ENCODE results near the gene ESF1. TPM values are rescaled to one million over a fixed set of nuclear protein-coding genes. Genes with fewer than 3 reads are reported as not detected.

Gene ESF1
- total RNA-seq, 4 donors from 2014 or later, result 3.1 to 18.0 (median 13.2) TPM

DNA sequence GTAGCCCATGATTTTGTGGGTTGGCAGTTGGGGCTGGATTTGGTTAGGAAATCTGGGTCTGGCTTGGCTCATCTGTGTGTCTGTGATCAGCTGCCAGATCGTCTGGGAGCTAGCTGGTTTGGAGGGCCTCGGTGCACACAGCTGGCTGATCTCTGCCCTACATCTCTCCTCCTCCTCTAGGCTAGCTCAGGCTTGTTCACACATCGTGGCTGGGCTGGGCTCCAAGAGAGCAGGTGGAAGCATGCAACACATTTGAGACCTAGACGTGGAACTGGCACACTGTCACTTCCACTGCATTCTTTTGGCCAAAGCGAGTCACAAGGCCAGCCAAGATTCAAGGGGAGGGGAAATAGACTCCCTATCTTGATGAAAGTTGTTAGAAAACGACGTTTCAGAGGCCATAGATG, 16.0 kb upstream of the ESF1 start:
- H3K27ac ChIP-seq, result peak overlapping the region; percentile 25 to 35
- no peaks in the 10 kb centered on the region for H3K4me1 ChIP-seq
- no peaks in the 10 kb centered on the region for H3K27me3 ChIP-seq
- intact Hi-C loops (cut with DNase I; ENCODE audit: low total_unique reads), result no loop called here
- H3K9me3 ChIP-seq, result no peaks in the 10 kb centered on the region
- no peaks in the 10 kb centered on the region for H3K36me3 ChIP-seq
- TF ChIP-seq POLR2A (IDR thresholded peaks at IDR 0.05), result no peak
- no peak for TF ChIP-seq CTCF (IDR thresholded peaks at IDR 0.05)
- H3K4me3 ChIP-seq, result no peak overlapping the region
- peak; percentile 82 to 83 for DNase-seq

GRCh38 chr20:13799974-13800373, 15.3 kb upstream of the ESF1 start:
- TF ChIP-seq POLR2A (IDR thresholded peaks at IDR 0.05) (no peak), CTCF (IDR thresholded peaks at IDR 0.05) (no peak)
- Histone ChIP-seq H3K9me3 (no peaks in the 10 kb centered on the region), H3K4me1 (no peaks in the 10 kb centered on the region), H3K36me3 (no peaks in the 10 kb centered on the region), H3K4me3 (no peak overlapping the region), H3K27ac (peak overlapping the region; percentile 25 to 35), H3K27me3 (no peaks in the 10 kb centered on the region)
- intact Hi-C loops (cut with DNase I; ENCODE audit: low total_unique reads), result no loop called here
- DNase-seq, result no peak

DNA sequence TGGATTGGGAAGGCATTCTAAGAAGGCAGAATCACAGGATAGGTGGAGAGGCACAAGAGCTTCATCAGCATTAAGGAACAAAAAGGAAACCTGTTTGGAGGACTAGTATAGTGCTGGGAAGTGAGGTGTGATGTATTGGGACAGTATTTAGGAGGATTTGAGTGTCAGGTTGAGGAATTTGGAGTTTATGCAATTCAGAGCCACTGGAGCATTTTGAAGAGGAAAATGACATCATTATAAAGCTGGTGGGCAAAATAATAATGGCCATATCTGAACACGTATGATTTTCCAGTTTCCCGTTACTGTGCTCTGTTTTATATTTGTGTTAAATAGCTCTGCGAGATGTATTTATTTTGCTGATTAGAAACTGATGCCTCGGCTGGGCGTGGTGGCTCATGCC, 14.3 kb upstream of the ESF1 start:
- no peak for DNase-seq
- intact Hi-C loops (cut with DNase I; ENCODE audit: low total_unique reads), result no loop called here
- Histone ChIP-seq H3K4me1 (no peaks in the 10 kb centered on the region), H3K9me3 (no peaks in the 10 kb centered on the region), H3K27ac (no peak overlapping the region), H3K4me3 (no peak overlapping the region), H3K27me3 (no peaks in the 10 kb centered on the region), H3K36me3 (no peaks in the 10 kb centered on the region)
- TF ChIP-seq POLR2A (IDR thresholded peaks at IDR 0.05), result no peak
- TF ChIP-seq CTCF (IDR thresholded peaks at IDR 0.05), result no peak

DNA sequence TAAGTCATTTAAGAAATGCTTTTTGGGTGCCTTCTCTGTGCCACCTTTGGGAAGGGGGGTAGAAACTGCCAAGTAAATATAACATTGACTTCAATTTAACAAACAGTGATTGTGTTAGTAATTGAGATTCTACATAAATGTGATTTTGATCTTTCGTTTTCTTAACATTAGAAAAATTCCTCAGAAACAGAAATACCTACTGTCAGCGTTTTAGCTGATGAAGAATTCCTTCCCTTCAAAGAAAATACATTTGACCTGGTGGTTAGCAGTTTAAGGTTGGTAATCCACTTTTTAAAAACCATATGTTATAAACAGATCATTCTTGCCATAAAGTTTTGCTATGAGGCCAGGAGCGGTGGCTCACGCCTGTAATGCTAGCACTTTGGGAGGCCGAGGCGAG, 9.9 kb upstream of the ESF1 start:
- Histone ChIP-seq H3K4me1 (no peaks in the 10 kb centered on the region), H3K36me3 (no peaks in the 10 kb centered on the region), H3K9me3 (no peaks in the 10 kb centered on the region), H3K27ac (no peak overlapping the region), H3K27me3 (no peaks in the 10 kb centered on the region), H3K4me3 (no peak overlapping the region)
- no peak for DNase-seq
- intact Hi-C loops (cut with DNase I; ENCODE audit: low total_unique reads), result no loop called here
- TF ChIP-seq POLR2A (IDR thresholded peaks at IDR 0.05) (no peak), CTCF (IDR thresholded peaks at IDR 0.05) (no peak)

DNA sequence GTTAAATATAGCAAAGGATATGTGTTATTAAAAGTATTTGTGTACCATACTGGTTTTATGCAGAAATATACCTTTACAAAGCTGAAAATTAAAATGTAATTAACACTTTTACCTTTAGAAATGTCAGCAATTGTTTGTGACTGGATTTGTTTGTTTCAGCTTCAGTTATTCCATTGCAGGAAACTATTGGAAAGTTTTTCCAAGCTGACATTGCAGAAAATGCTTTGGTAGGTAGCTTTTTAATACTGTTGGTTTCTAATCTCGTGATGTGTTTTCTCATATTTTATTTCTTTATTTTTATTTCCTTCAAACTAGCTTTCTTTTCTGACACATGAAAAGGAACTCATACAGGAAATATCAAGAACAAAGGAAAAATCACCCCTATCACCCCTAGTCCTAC, 8.3 kb upstream of the ESF1 start:
- DNase-seq, result no peak
- Histone ChIP-seq H3K4me3 (no peak overlapping the region), H3K9me3 (no peaks in the 10 kb centered on the region), H3K27ac (no peak overlapping the region), H3K36me3 (no peaks in the 10 kb centered on the region), H3K27me3 (no peaks in the 10 kb centered on the region), H3K4me1 (no peaks in the 10 kb centered on the region)
- no peak for TF ChIP-seq CTCF (IDR thresholded peaks at IDR 0.05)
- TF ChIP-seq POLR2A (IDR thresholded peaks at IDR 0.05), result no peak
- intact Hi-C loops (cut with DNase I; ENCODE audit: low total_unique reads), result no loop called here
